ENCODE data around the gene KANK3. TPM values are rescaled to one million over a fixed set of nuclear protein-coding genes. Genes with fewer than 3 reads are reported as not detected.

Gene KANK3
- total and polyA plus RNA-seq, 3 experiments from 2014 or later, result 0.97 to 3.6 (median 1.1) TPM

GRCh38 chr19:8340341-8341096, 2.5 kb downstream of the KANK3 start:
- peaks cover 14 to 23% (median 16%) of the 10 kb centered on the region in 3 donors for H3K4me1 Mint-ChIP-seq
- Histone ChIP-seq H3K9me3 (ENCODE audit: low read length) (no peaks in the 10 kb centered on the region), H3K4me1 (ENCODE audit: insufficient read depth, low read length) (no peaks in the 10 kb centered on the region), H3K4me3 (ENCODE audit: low read length) (no peak overlapping the region), H3K27ac (ENCODE audit: low read depth, low read length) (no peak overlapping the region), H3K27me3 (ENCODE audit: insufficient read depth, low read length, poor library complexity, severe bottlenecking) (no peaks in the 10 kb centered on the region), H3K36me3 (ENCODE audit: insufficient read depth, low read length) (no peaks in the 10 kb centered on the region)
- H3K27me3 Mint-ChIP-seq, result peaks cover 16 to 22% of the 10 kb centered on the region in 2 donors
- DNase-seq, result no peak
- peaks cover 0 to 2% (median 0%) of the 10 kb centered on the region in 3 donors for H3K36me3 Mint-ChIP-seq
- CTCF ChIA-PET, result interaction anchor here (1.3 kb wide), 2 partner anchors 14 to 73 kb away, joined by 3 to 4 read pairs; partner anchors contain the start of gene MARCHF2
- H3K9me3 Mint-ChIP-seq, result no peaks in the 10 kb centered on the region
- POLR2A ChIA-PET, result interaction anchor here (0.7 kb wide), 1 partner anchor 165 kb away, joined by 7 read pairs; no protein-coding TSS in a partner anchor
- H3K27ac Mint-ChIP-seq, result peak overlapping the region in 6 of 8 donors; percentile 1 to 78 (median 67)
- no peak overlapping the region for H3K4me3 Mint-ChIP-seq

- H3K27me3 Mint-ChIP-seq, result peaks cover 12 to 22% of the 10 kb centered on the region in 2 donors
Measured at GRCh38 chr19:8338835-8339234, 4.2 kb downstream of the KANK3 start.

DNA sequence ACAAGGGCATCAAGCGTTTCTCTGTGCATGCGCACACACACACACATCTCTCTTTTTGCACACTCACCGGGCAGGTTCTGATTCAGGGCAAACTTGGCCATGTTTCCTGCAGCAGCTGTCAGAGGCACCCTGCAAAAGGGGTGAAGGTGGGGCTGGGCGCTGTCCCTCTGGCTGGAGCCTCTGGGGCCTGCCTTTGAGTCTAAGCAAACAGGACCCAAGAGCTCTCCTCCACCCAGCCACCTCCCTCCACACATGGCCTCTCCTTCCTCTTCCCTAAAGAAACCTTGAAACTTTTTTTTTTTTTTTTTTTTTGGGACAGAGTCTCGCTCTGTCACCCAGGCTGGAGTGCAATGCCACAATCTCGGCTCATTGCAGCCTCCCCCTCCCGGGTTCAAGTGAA, 5.3 kb downstream of the KANK3 start:
- H3K27me3 ChIP-seq (ENCODE audit: insufficient read depth, low read length, poor library complexity, severe bottlenecking), result peaks cover 6% of the 10 kb centered on the region
- Mint-ChIP-seq H3K27ac (no peak overlapping the region), H3K4me1 (peaks cover 9 to 21% (median 10%) of the 10 kb centered on the region in 3 donors), H3K36me3 (peaks cover 0 to 2% (median 0%) of the 10 kb centered on the region in 3 donors), H3K4me3 (peak overlapping the region in 1 of 7 donors; percentile 14), H3K27me3 (peaks cover 12 to 22% of the 10 kb centered on the region in 2 donors), H3K9me3 (no peaks in the 10 kb centered on the region)
- H3K4me3 ChIP-seq (ENCODE audit: low read length), result no peak overlapping the region
- H3K9me3 ChIP-seq (ENCODE audit: low read length), result no peaks in the 10 kb centered on the region
- no peak for DNase-seq
- CTCF ChIA-PET, result interaction anchor here (1.5 kb wide), 1 partner anchor 10 kb away, joined by 3 read pairs; no protein-coding TSS in a partner anchor
- H3K27ac ChIP-seq (ENCODE audit: low read depth, low read length), result no peak overlapping the region
- peaks cover 7% of the 10 kb centered on the region for H3K4me1 ChIP-seq (ENCODE audit: insufficient read depth, low read length)
- H3K36me3 ChIP-seq (ENCODE audit: insufficient read depth, low read length), result no peaks in the 10 kb centered on the region
- POLR2A ChIA-PET, result no interaction called here

More at GRCh38 chr19:8338835-8339234, 4.2 kb downstream of the KANK3 start:
- Histone ChIP-seq H3K27me3 (ENCODE audit: insufficient read depth, low read length, poor library complexity, severe bottlenecking) (no peaks in the 10 kb centered on the region), H3K36me3 (ENCODE audit: insufficient read depth, low read length) (no peaks in the 10 kb centered on the region), H3K27ac (ENCODE audit: low read depth, low read length) (no peak overlapping the region), H3K4me1 (ENCODE audit: insufficient read depth, low read length) (peaks cover 7% of the 10 kb centered on the region), H3K9me3 (ENCODE audit: low read length) (no peaks in the 10 kb centered on the region), H3K4me3 (ENCODE audit: low read length) (no peak overlapping the region)
- Mint-ChIP-seq H3K27ac (no peak overlapping the region), H3K4me3 (no peak overlapping the region), H3K9me3 (no peaks in the 10 kb centered on the region), H3K36me3 (peaks cover 0 to 2% (median 0%) of the 10 kb centered on the region in 3 donors), H3K4me1 (peaks cover 14 to 27% (median 16%) of the 10 kb centered on the region in 3 donors)
- ChIA-PET POLR2A (no interaction called here), CTCF (interaction anchor here (1.5 kb wide), 1 partner anchor 9 kb away, joined by 3 read pairs; no protein-coding TSS in a partner anchor)
- DNase-seq, result no peak

GRCh38 chr19:8336660-8337059, 6.4 kb downstream of the KANK3 start:
- H3K4me3 Mint-ChIP-seq, result no peak overlapping the region
- no peaks in the 10 kb centered on the region for H3K9me3 Mint-ChIP-seq
- peak overlapping the region in 1 of 8 donors; percentile 46 for H3K27ac Mint-ChIP-seq
- peaks cover 7% of the 10 kb centered on the region for H3K4me1 ChIP-seq (ENCODE audit: insufficient read depth, low read length)
- H3K4me3 ChIP-seq (ENCODE audit: low read length), result no peak overlapping the region
- H3K27me3 Mint-ChIP-seq, result peaks cover 12 to 22% of the 10 kb centered on the region in 2 donors
- H3K9me3 ChIP-seq (ENCODE audit: low read length), result no peaks in the 10 kb centered on the region
- H3K36me3 Mint-ChIP-seq, result peaks cover 0 to 2% (median 0%) of the 10 kb centered on the region in 3 donors
- DNase-seq, result no peak
- peaks cover 8 to 16% (median 10%) of the 10 kb centered on the region in 3 donors for H3K4me1 Mint-ChIP-seq
- ChIA-PET POLR2A (interaction anchor here (0.7 kb wide), 1 partner anchor 19 kb away, joined by 3 read pairs; no protein-coding TSS in a partner anchor), CTCF (interaction anchor here (0.7 to 1.3 kb wide), 3 partner anchors 18 to 418 kb away, joined by 3 read pairs; no protein-coding TSS in a partner anchor)
- no peaks in the 10 kb centered on the region for H3K36me3 ChIP-seq (ENCODE audit: insufficient read depth, low read length)
- no peak overlapping the region for H3K27ac ChIP-seq (ENCODE audit: low read depth, low read length)
- H3K27me3 ChIP-seq (ENCODE audit: insufficient read depth, low read length, poor library complexity, severe bottlenecking), result peaks cover 6% of the 10 kb centered on the region

DNA sequence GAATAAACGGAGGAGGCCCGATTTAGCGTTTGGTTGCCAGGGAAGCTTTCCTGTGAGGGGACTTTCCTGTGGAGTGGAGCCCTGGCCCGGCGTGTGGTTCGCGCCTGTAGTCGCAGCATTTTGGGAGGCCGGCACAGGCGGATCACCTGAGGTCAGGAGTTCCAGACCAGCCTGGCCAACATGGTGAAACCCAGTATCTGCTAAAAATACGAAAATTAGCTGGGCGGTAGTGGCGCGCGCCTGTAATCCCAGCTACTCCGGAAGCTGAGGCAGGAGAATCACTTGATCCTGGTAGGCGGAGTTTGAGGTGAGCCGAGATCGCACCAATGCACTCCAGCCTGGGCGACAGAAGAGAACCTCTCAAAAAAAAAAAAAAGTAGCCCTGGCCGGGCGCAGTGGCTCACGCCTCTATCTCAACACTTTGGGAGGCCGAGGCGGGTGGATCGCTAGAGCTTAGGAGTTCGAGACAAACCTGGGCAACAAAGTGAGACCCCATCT, 6.9 kb downstream of the KANK3 start:
- Mint-ChIP-seq H3K9me3 (no peaks in the 10 kb centered on the region), H3K4me3 (peak overlapping the region in 6 of 7 donors; percentile 51 to 69 (median 66)), H3K27me3 (peaks cover 12 to 22% of the 10 kb centered on the region in 2 donors), H3K36me3 (peaks cover 0 to 2% (median 0%) of the 10 kb centered on the region in 3 donors), H3K4me1 (peaks cover 8 to 14% (median 10%) of the 10 kb centered on the region in 3 donors), H3K27ac (peak overlapping the region in 1 of 8 donors; percentile 28)
- no peak for DNase-seq
- CTCF ChIA-PET, result interaction anchor here (1.0 to 1.3 kb wide), 2 partner anchors 19 to 245 kb away, joined by 3 read pairs; no protein-coding TSS in a partner anchor
- POLR2A ChIA-PET, result no interaction called here
- Histone ChIP-seq H3K9me3 (ENCODE audit: low read length) (no peaks in the 10 kb centered on the region), H3K27ac (ENCODE audit: low read depth, low read length) (no peak overlapping the region), H3K27me3 (ENCODE audit: insufficient read depth, low read length, poor library complexity, severe bottlenecking) (peaks cover 6% of the 10 kb centered on the region), H3K4me1 (ENCODE audit: insufficient read depth, low read length) (peaks cover 7% of the 10 kb centered on the region), H3K36me3 (ENCODE audit: insufficient read depth, low read length) (no peaks in the 10 kb centered on the region), H3K4me3 (ENCODE audit: low read length) (no peak overlapping the region)

- Histone ChIP-seq H3K36me3 (ENCODE audit: insufficient read depth, low read length) (no peaks in the 10 kb centered on the region), H3K4me3 (ENCODE audit: low read length) (no peak overlapping the region), H3K27me3 (ENCODE audit: insufficient read depth, low read length, poor library complexity, severe bottlenecking) (peaks cover 6% of the 10 kb centered on the region), H3K4me1 (ENCODE audit: insufficient read depth, low read length) (peaks cover 7% of the 10 kb centered on the region), H3K27ac (ENCODE audit: low read depth, low read length) (no peak overlapping the region), H3K9me3 (ENCODE audit: low read length) (no peaks in the 10 kb centered on the region)
- Mint-ChIP-seq H3K27ac (peak overlapping the region in 1 of 8 donors; percentile 28), H3K9me3 (no peaks in the 10 kb centered on the region), H3K27me3 (peaks cover 12 to 22% of the 10 kb centered on the region in 2 donors), H3K4me1 (peaks cover 5 to 10% (median 9%) of the 10 kb centered on the region in 3 donors), H3K36me3 (peaks cover 0 to 2% (median 0%) of the 10 kb centered on the region in 3 donors), H3K4me3 (peak overlapping the region in 5 of 7 donors; percentile 52 to 69 (median 68))
- peak in 1 of 5 donors; percentile 20 for DNase-seq
- ChIA-PET POLR2A (interaction anchor here (1.1 kb wide), 1 partner anchor 11 kb away, joined by 3 read pairs; no protein-coding TSS in a partner anchor), CTCF (interaction anchor here (1.0 to 1.4 kb wide), 4 partner anchors 14 to 246 kb away, joined by 3 to 5 read pairs (median 3); partner anchors contain the start of genes NDUFA7 and RPS28)
Measured at GRCh38 chr19:8335343-8336071, 7.6 kb downstream of the KANK3 start.

DNA sequence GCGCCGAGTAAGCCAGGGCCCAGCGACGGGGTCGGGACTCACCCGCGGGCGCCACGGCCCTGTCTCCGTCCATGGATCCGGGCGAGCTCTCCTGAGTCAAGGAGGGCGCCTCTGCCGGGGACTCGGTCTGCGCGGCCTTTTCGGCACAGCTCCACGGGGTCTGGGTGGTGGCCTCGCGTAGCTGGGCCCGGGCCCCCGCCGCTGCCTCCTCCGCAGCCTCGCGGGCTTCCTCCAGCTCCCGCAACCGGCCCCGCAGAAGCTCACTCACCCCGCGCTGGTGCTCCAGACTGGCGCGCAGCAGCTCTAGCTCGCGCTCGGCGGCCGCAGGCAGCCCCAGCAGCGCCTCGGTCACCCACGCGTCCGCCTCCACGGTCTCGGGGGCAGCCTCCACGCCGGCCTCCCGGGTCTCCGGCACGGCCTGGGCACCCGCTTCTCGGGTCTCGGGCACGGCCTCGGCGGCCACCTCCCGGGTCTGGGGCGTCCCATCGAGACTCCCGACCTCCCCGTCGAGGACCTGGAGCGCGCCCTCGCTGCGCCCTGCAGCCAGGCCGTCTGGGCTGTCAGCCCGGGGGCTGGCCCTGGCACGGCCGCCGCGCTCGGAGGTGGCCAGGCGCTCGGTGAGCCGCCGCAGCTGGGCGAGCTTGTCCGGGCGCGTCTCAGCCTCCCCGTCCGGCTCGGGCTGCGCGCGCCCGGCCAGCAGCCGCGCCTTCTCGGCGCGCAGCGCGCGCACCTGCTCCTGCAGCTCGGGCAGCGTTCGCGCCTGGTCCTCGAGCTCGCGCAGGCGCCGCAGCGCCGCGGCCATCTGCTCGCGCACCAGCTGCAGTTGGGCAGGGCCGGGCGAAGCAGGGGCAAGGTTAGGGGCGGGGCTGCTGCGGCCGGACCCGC, 8.4 kb downstream of the KANK3 start:
- Histone ChIP-seq H3K27ac (ENCODE audit: low read depth, low read length) (no peak overlapping the region), H3K27me3 (ENCODE audit: insufficient read depth, low read length, poor library complexity, severe bottlenecking) (peaks cover 6% of the 10 kb centered on the region), H3K4me1 (ENCODE audit: insufficient read depth, low read length) (peaks cover 7% of the 10 kb centered on the region), H3K4me3 (ENCODE audit: low read length) (no peak overlapping the region), H3K9me3 (ENCODE audit: low read length) (no peaks in the 10 kb centered on the region), H3K36me3 (ENCODE audit: insufficient read depth, low read length) (no peaks in the 10 kb centered on the region)
- CTCF ChIA-PET, result interaction anchor here (1.2 to 1.4 kb wide), 3 partner anchors 13 to 20 kb away, joined by 3 to 5 read pairs (median 5); partner anchors contain the start of genes NDUFA7 and RPS28
- Mint-ChIP-seq H3K4me3 (peak overlapping the region in 1 of 7 donors; percentile 28), H3K36me3 (peaks cover 0 to 2% (median 0%) of the 10 kb centered on the region in 3 donors), H3K4me1 (peaks cover 5 to 10% (median 9%) of the 10 kb centered on the region in 3 donors), H3K27ac (no peak overlapping the region), H3K27me3 (peaks cover 10 to 22% of the 10 kb centered on the region in 2 donors), H3K9me3 (no peaks in the 10 kb centered on the region)
- DNase-seq, result peak in 1 of 5 donors; percentile 20
- POLR2A ChIA-PET, result interaction anchor here (1.1 kb wide), 1 partner anchor 10 kb away, joined by 3 read pairs; no protein-coding TSS in a partner anchor

All from CD8-positive, alpha-beta memory T cell (primary cell).